Muscle of leg (tissue), 11 donors: ENCODE results near the gene ATRX. TPM values are rescaled to one million over a fixed set of nuclear protein-coding genes. Genes with fewer than 3 reads are reported as not detected.
"Not testable (repeated sequence)": the region's sequence is repeated elsewhere in the genome, so short reads cannot be mapped to it uniquely, and the experiment has no call there.

Experiments
- DNase-seq: peaks from one replicate; pipeline ENCODE4 v3.0.0; 2013
- H3K27ac ChIP-seq: one replicate; pipeline ENCODE4 v1.5.1; 2013; ENCODE audit warnings: mild to moderate bottlenecking, low read length, control low read depth
- H3K27me3 ChIP-seq: one replicate; pipeline ENCODE4 v1.6.1; 2013; ENCODE audit warnings: low read length; ENCODE audit not compliant: control insufficient read depth, insufficient read depth
- H3K36me3 ChIP-seq: one replicate; pipeline ENCODE4 v1.6.1; 2013; ENCODE audit warnings: low read length; ENCODE audit not compliant: control insufficient read depth, insufficient read depth
- H3K4me1 ChIP-seq: one replicate; pipeline ENCODE4 v1.6.1; 2013; ENCODE audit warnings: low read length; ENCODE audit not compliant: control insufficient read depth, insufficient read depth
- H3K4me3 ChIP-seq: one replicate; pipeline ENCODE4 v1.5.1; 2013; ENCODE audit warnings: low read length, control low read depth
- H3K9me3 ChIP-seq: replicated peaks from 2 replicates; pipeline ENCODE4 v1.6.1; 2013; ENCODE audit warnings: low read depth, low read length; ENCODE audit not compliant: control insufficient read depth
- WGBS: methylation state at CpG from one replicate; pipeline ENCODE4 v1.1.5; 2013; ENCODE audit warnings: missing lambda C conversion rate; ENCODE audit not compliant: insufficient coverage; 5-methylcytosine and 5-hydroxymethylcytosine counted together
- polyA plus RNA-seq, 8 donors: library from polyadenylated mRNA; unstranded; fragments of 120-200 nt; gene quantifications; one replicate each; pipeline versions ENCODE4 v1.2.1 to v1.2.3, GENCODE V29; 2013; ENCODE audit warnings: inconsistent platforms in 1 of 8, low replicate concordance in 1 of 8; ENCODE audit not compliant: insufficient read length in 8 of 8, insufficient read depth in 1 of 8
- total RNA-seq: library from RNA; stranded (reverse); fragments of 120-200 nt; gene quantifications from one replicate; pipeline ENCODE4 v1.2.4, GENCODE V29; 2013

ATRX gene
- total and polyA plus RNA-seq, 9 donors: 28.4 to 60.7 (median 53.4) TPM

- Histone ChIP-seq H3K4me3 (no peak overlapping the region), H3K27ac (no peak overlapping the region), H3K36me3 (no peaks in the 10 kb centered on the region), H3K4me1 (peaks cover 7% of the 10 kb centered on the region), H3K9me3 (peaks cover 7% of the 10 kb centered on the region), H3K27me3 (no peaks in the 10 kb centered on the region)
- no peak for DNase-seq
- no CpG with 5 or more reads among the region's 3 CpGs for WGBS
Observed at GRCh38 chrX:77740376-77740905, 45.6 kb downstream of the ATRX start.

DNA sequence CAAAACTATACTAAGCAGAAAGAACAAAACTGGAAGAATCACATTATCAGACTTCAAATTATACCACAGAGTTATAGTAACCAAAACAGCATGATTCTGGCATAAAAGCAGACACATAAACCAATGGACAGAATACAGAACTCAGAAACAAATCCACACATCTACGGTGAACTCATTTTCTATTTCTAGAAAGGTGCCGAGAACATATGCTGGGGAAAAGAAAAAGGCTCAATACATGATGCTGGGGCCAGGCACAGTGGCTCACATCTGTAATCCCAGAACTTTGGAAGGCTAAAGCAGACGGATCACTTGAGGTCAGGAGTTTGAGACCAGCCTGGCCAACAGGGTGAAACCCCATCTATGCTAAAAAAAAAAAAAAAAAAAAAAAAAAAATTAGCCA, 52.7 kb downstream of the ATRX start:
- WGBS: 80% methylated on average over 1 of the region's 3 CpGs
- H3K27me3 ChIP-seq: no peaks in the 10 kb centered on the region
- no peak for DNase-seq

GRCh38 chrX:77731821-77732419, 54.1 kb downstream of the ATRX start:
- Histone ChIP-seq H3K9me3 (peaks cover 8% of the 10 kb centered on the region), H3K4me1 (no peaks in the 10 kb centered on the region), H3K27me3 (no peaks in the 10 kb centered on the region), H3K27ac (no peak overlapping the region), H3K36me3 (no peaks in the 10 kb centered on the region), H3K4me3 (no peak overlapping the region)
- 83% methylated on average over 6 of the region's 7 CpGs for WGBS
- no peak for DNase-seq

More for the DNA sequence above, 52.7 kb downstream of the ATRX start:
- H3K9me3 ChIP-seq: peaks cover 9% of the 10 kb centered on the region
- no peak overlapping the region for H3K4me3 ChIP-seq
- H3K4me1 ChIP-seq: no peaks in the 10 kb centered on the region
- no peaks in the 10 kb centered on the region for H3K36me3 ChIP-seq
- H3K27ac ChIP-seq: no peak overlapping the region

DNA sequence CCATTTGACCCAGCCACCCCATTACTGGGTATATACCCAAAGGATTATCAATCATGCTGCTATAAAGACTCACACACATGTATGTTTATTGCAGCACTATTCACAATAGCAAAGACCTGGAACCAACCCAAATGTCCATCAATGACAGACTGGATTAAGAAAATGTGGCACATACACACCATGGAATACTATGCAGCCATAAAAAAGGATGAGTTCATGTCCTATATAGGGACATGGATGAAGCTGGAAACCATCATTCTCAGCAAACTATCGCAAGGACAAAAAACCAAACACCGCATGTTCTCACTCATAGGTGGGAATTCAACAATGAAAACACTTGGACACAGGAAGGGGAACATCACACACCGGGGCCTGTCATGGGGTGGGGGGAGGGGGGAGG, 59.9 kb downstream of the ATRX start:
- H3K9me3 ChIP-seq, H3K4me1 ChIP-seq, H3K36me3 ChIP-seq, DNase-seq, H3K27me3 ChIP-seq, H3K27ac ChIP-seq, H3K4me3 ChIP-seq: not testable (repeated sequence)
- no CpG with 5 or more reads among the region's 3 CpGs for WGBS

GRCh38 chrX:77723681-77724080, 62.3 kb downstream of the ATRX start:
- WGBS: 89% methylated on average over 2 of the region's 4 CpGs
- Histone ChIP-seq H3K27ac (no peak overlapping the region), H3K9me3 (no peaks in the 10 kb centered on the region), H3K4me1 (no peaks in the 10 kb centered on the region), H3K27me3 (no peaks in the 10 kb centered on the region), H3K4me3 (no peak overlapping the region), H3K36me3 (no peaks in the 10 kb centered on the region)
- no peak for DNase-seq

DNA sequence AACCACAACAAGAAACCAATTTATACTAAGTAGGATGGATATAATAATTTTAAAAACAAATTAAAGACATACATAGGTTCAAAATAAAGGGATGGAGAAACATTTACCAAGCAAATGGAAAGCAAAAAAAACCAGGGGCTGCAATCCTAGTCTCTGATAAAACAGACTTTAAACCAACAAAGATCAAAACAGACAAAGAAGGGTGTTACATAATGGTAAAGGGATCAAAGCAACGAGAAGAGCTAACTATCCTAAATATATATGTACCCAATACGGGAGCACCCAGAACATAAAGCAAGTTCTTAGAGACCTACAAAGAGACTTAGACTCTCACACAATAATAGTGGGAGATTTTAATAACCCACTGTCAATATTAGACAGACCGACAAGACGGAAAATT, 66.6 kb downstream of the ATRX start:
- WGBS: 90% methylated on average over 2 of the region's 4 CpGs

DNA sequence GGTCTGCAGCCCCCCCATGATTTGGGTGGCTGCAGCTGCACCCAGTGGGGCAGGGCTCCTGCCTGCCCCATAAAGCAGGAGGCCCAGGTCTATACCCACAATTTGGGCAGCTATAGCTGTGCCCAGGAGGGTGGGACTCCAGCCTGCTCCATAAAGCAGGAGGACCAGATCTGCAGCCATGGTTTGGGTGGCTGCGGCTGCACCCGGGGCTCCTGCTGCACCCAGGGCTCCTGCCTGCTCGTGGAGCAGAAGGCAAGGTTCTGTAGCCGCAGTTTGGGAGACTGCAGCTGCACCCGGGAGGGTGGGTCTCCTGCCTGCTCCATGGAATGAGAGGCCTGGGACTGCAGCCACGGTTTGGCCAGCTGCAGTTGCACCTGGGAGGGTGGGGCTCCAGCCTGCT, 81.1 kb downstream of the ATRX start:
- H3K27ac ChIP-seq: no peak overlapping the region
- H3K27me3 ChIP-seq: peaks cover 2% of the 10 kb centered on the region
- H3K4me1 ChIP-seq: no peaks in the 10 kb centered on the region
- 75% methylated on average over 6 of the region's 6 CpGs for WGBS
- peaks cover 5% of the 10 kb centered on the region for H3K9me3 ChIP-seq
- H3K4me3 ChIP-seq: no peak overlapping the region
- peaks cover 7% of the 10 kb centered on the region for H3K36me3 ChIP-seq
- DNase-seq: no peak

More for the DNA sequence above, 66.6 kb downstream of the ATRX start:
- H3K27me3 ChIP-seq: no peaks in the 10 kb centered on the region
- no peaks in the 10 kb centered on the region for H3K4me1 ChIP-seq
- H3K9me3 ChIP-seq: no peaks in the 10 kb centered on the region
- no peak overlapping the region for H3K27ac ChIP-seq
- H3K36me3 ChIP-seq: no peaks in the 10 kb centered on the region
- H3K4me3 ChIP-seq: no peak overlapping the region
- no peak for DNase-seq

DNA sequence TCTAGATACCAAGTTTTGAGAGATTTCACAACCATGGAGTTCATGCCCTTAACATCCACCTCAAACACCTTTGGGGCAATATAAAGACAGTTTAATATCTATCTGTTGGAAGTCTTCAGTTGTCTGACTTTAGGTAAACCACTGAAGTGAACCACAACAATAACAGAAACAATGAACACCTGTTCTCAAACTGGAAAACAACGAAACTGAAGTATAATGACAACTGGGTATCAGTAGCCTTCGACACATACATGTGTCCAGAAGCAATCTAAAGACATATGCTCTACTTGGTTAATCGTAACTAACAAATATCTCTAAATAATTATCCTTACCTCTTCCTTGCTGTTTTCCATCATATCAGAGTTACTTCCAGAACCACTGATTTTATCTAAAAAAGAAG, 87.8 kb downstream of the ATRX start:
- H3K27me3 ChIP-seq: no peaks in the 10 kb centered on the region
- DNase-seq: no peak
- H3K9me3 ChIP-seq: no peaks in the 10 kb centered on the region
- H3K36me3 ChIP-seq: no peaks in the 10 kb centered on the region
- no CpG with 5 or more reads among the region's 3 CpGs for WGBS
- no peaks in the 10 kb centered on the region for H3K4me1 ChIP-seq
- H3K4me3 ChIP-seq: no peak overlapping the region
- no peak overlapping the region for H3K27ac ChIP-seq

DNA sequence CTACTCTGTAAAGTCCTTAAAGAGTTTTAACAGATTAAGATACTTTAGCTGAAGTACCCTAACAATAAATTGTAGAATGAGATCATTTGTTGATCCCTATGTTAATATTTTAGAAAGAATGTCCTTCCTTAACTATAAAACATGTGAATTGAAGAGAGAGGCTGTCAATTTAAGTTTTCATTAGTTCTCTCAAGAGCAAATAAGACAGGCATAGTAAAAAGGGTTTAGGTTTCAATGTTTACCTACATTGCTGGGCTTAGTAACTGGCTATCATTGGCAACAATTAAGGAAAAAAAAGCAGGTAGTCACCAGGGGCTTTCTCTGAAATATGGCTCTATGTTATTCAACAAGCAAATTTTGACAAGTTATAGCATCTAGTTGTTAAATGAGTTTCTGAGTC, 91.5 kb downstream of the ATRX start:
- no peak for DNase-seq
- H3K27me3 ChIP-seq: no peaks in the 10 kb centered on the region
- H3K4me3 ChIP-seq: no peak overlapping the region
- H3K4me1 ChIP-seq: no peaks in the 10 kb centered on the region
- peaks cover 2% of the 10 kb centered on the region for H3K36me3 ChIP-seq
- no peak overlapping the region for H3K27ac ChIP-seq
- H3K9me3 ChIP-seq: no peaks in the 10 kb centered on the region

DNA sequence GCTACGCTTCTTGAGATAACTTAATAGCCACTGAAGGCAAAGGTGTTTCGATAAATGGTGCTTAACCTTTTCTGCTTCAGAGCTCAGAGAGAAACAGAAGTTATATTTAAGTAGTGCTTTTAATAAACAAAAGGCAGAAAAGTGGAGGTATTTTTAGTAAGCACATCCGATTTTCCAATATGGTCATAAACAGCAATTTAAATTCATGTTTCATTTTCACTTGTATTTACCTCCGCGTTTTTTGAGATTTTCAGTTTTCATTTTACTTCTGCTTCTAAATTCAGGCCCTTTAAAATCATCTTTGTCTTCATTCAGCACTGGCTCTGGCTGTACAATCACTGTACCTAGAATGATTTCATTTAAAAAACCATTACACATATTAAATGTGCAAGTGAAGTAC, 92.4 kb downstream of the ATRX start:
- WGBS: no CpG with 5 or more reads among the region's 5 CpGs
- DNase-seq: no peak
- Histone ChIP-seq H3K36me3 (peaks cover 2% of the 10 kb centered on the region), H3K27me3 (no peaks in the 10 kb centered on the region), H3K9me3 (no peaks in the 10 kb centered on the region), H3K27ac (no peak overlapping the region), H3K4me1 (no peaks in the 10 kb centered on the region), H3K4me3 (no peak overlapping the region)

DNA sequence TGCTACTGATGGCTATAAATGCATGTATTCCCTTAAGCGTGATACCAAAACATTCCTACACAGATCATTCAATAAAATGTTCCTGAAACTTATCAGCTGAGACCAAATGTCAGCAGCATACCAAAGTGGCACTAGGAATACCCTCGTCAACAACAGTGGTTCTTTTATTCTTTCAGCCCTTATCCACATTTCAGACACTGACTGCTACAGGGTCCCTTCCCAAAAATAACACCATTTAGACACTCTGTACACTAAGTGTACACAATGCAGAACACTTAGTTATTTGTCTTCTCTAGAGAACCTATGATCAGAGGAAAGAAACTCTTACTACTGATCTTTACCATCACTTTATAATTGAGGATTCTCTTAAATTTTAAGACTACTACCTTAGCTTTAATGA, 94.1 kb downstream of the ATRX start:
- no peak overlapping the region for H3K4me3 ChIP-seq
- peaks cover 2% of the 10 kb centered on the region for H3K36me3 ChIP-seq
- no peaks in the 10 kb centered on the region for H3K9me3 ChIP-seq
- no peaks in the 10 kb centered on the region for H3K4me1 ChIP-seq
- no peak overlapping the region for H3K27ac ChIP-seq
- no peak for DNase-seq
- 61% methylated on average over 2 of the region's 2 CpGs for WGBS
- no peaks in the 10 kb centered on the region for H3K27me3 ChIP-seq
